Large intestine (tissue), 3 donors: Measurements from ENCODE around the gene PTBP1. TPM values are rescaled to one million over a fixed set of nuclear protein-coding genes. Genes with fewer than 3 reads are reported as not detected.
"Not testable (repeated sequence)": the region's sequence is repeated elsewhere in the genome, so short reads cannot be mapped to it uniquely, and the experiment has no call there.

Experiments used
- DNase-seq, 2 donors: peaks; one replicate each; pipeline versions ENCODE4 v3.0.0 to v3.0.0-alpha.2; 2013
- H3K27ac ChIP-seq: one replicate; pipeline ENCODE4 v1.5.1; 2013; ENCODE audit warnings: low read length
- H3K27me3 ChIP-seq: 2 replicates; pipeline ENCODE4 v1.6.1; 2013; ENCODE audit warnings: low read length; ENCODE audit not compliant: control insufficient read depth, insufficient read depth
- H3K36me3 ChIP-seq: 2 replicates; pipeline ENCODE4 v1.6.1; 2013; ENCODE audit warnings: low read length; ENCODE audit not compliant: control insufficient read depth, insufficient read depth
- H3K4me1 ChIP-seq: one replicate; pipeline ENCODE4 v1.6.1; 2013; ENCODE audit warnings: low read length; ENCODE audit not compliant: control insufficient read depth, insufficient read depth
- H3K4me3 ChIP-seq: one replicate; pipeline ENCODE4 v1.5.1; 2013; ENCODE audit warnings: low read length
- H3K9me3 ChIP-seq: one replicate; pipeline ENCODE4 v1.6.1; 2013; ENCODE audit warnings: mild to moderate bottlenecking, low read depth, low read length, moderate library complexity; ENCODE audit not compliant: control insufficient read depth
- WGBS: methylation state at CpG from one replicate; pipeline ENCODE4 v1.1.5; 2013; ENCODE audit warnings: low lambda C conversion rate; ENCODE audit not compliant: insufficient coverage; 5-methylcytosine and 5-hydroxymethylcytosine counted together
- polyA plus RNA-seq: library from polyadenylated mRNA; unstranded; fragments of 120-200 nt; gene quantifications from one replicate; pipeline ENCODE4 v1.2.1, GENCODE V29; 2013

Gene PTBP1
- polyA plus RNA-seq, 1 donor: 240 TPM

DNA sequence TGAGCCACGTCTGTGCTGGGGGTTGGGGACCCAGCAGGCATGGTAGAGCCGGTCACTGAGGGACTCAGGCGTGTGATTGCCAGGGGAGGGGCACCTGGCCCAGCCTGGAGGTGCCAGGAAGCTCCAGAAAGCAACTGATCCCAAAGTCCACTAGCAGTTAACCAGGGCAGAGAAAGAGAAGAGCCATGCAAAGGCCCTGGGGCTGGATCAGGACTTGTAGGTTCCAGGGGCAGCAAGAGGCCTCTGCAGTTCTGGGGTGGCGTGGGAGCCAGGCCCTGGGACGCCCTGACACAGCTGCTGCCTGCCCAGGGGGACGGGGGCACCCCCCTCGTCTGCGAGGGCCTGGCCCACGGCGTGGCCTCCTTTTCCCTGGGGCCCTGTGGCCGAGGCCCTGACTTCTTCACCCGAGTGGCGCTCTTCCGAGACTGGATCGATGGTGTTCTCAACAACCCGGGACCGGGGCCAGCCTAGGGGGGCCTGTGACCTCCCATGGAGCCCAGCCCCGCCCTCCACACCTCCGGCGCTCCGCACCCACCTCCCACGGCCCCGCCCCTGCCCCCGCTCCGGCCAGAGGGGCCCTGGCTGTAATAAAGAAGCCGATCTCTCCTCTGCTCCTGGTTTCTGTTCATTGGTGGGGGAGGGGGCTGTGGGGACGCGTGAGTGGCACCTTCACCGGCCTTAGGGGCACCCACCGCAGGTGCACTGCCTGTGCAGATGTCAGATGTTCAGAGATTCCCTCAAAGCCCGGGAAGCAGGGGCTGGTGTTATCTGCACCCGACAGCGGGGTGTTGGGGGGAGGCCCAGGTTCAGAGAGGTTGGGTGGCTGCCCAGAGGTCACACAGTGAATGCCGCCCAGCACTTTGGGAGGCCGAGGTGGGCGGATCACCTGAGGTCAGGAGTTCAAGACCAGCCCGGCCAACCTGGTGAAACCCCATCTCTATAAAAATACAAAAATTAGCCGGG lies 34.4 kb downstream of the PTBP1 start:
- Histone ChIP-seq H3K27me3 (peaks cover 38% of the 10 kb centered on the region), H3K9me3 (peaks cover 7% of the 10 kb centered on the region), H3K4me1 (no peaks in the 10 kb centered on the region), H3K27ac (no peak overlapping the region), H3K4me3 (no peak overlapping the region), H3K36me3 (no peaks in the 10 kb centered on the region)
- no peak for DNase-seq
- no CpG with 5 or more reads among the region's 38 CpGs for WGBS

DNA sequence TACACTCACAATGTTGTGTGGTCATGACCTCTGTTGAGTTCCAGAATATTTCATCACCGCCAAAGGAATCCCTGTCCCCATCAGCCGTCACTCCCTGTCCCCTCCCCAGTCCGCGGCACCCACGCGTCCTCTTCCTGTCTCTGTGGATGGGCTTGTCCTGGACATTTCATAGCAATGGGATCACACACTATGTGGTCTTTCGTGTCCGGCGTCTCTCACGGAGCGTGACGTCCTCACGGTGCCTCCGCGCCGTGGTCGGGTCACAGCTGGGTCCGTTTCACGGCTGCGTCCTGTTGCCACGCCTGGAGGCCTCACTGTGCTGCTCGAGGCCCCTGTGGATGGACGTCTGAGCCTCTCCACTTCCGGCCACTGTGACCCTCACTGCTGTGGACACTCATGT lies 37.0 kb downstream of the PTBP1 start:
- H3K36me3 ChIP-seq: no peaks in the 10 kb centered on the region
- no peak for DNase-seq
- H3K4me1 ChIP-seq: no peaks in the 10 kb centered on the region
- peaks cover 48% of the 10 kb centered on the region for H3K27me3 ChIP-seq
- no CpG with 5 or more reads among the region's 24 CpGs for WGBS
- peaks cover 7% of the 10 kb centered on the region for H3K9me3 ChIP-seq
- H3K27ac ChIP-seq: no peak overlapping the region
- H3K4me3 ChIP-seq: no peak overlapping the region

- no CpG with 5 or more reads among the region's 36 CpGs for WGBS
- Histone ChIP-seq H3K27me3 (peaks cover 45% of the 10 kb centered on the region), H3K4me3 (no peak overlapping the region), H3K36me3 (no peaks in the 10 kb centered on the region), H3K27ac (no peak overlapping the region), H3K9me3 (peaks cover 7% of the 10 kb centered on the region), H3K4me1 (no peaks in the 10 kb centered on the region)
- DNase-seq: no peak
Observed at GRCh38 chr19:835210-835810, 38.1 kb downstream of the PTBP1 start.

DNA sequence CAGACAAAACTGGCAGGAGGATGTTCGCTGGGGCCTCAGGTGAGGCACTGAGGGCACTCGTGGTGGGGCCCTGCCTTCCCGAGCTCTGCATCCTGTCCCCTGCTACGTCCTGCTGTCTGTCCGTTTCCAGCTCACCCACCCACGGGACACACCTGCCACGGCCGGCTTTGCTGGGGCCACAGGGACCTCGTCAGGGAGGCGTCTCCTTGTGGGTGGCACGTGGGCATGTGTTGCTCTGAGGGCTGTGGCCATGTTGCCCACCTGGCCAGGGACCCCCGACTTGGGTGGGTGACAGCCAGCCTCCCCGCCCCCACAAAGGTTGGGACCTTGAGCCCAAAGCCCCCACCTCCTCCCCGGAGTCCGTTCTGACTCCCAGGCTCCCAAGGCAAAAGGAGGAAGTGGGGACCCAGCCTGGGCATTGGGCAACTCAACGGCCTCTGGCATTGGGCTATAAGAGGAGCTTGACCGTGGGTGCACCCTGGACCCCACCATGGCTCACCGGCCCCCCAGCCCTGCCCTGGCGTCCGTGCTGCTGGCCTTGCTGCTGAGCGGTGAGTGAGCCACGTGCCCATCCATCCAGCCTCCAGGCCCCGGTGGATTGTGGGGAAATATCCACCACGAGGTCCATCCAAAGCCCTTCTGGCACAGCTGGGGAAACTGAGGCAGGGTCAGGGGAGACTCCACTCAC lies 43.4 kb downstream of the PTBP1 start, which contains the start of gene PRTN3:
PRTN3 (plus strand) TSS at position 481 of the 688 bp plus-strand sequence; CDS start at position 491, 10 bp downstream.
- H3K9me3 ChIP-seq: peaks cover 12% of the 10 kb centered on the region
- DNase-seq: no peak
- no peak within 1 kb of the TSS for H3K4me3 ChIP-seq
- H3K36me3 ChIP-seq: no peaks in the 10 kb centered on the region
- no peak within 1 kb of the TSS for H3K27ac ChIP-seq
- peaks cover 47% of the 10 kb centered on the region for H3K27me3 ChIP-seq
- peaks cover 5% of the 10 kb centered on the region for H3K4me1 ChIP-seq
- no CpG with 5 or more reads among the region's 24 CpGs for WGBS

GRCh38 chr19:842802-843179 lies 45.5 kb downstream of the PTBP1 start:
- not testable (repeated sequence) for H3K9me3 ChIP-seq, DNase-seq, H3K4me1 ChIP-seq, H3K36me3 ChIP-seq, H3K4me3 ChIP-seq, H3K27ac ChIP-seq
- no CpG with 5 or more reads among the region's 7 CpGs for WGBS
- peaks cover 52% of the 10 kb centered on the region for H3K27me3 ChIP-seq

GRCh38 chr19:843180-843835 lies 46.1 kb downstream of the PTBP1 start:
- no peak overlapping the region for H3K4me3 ChIP-seq
- WGBS: no CpG with 5 or more reads among the region's 46 CpGs

DNA sequence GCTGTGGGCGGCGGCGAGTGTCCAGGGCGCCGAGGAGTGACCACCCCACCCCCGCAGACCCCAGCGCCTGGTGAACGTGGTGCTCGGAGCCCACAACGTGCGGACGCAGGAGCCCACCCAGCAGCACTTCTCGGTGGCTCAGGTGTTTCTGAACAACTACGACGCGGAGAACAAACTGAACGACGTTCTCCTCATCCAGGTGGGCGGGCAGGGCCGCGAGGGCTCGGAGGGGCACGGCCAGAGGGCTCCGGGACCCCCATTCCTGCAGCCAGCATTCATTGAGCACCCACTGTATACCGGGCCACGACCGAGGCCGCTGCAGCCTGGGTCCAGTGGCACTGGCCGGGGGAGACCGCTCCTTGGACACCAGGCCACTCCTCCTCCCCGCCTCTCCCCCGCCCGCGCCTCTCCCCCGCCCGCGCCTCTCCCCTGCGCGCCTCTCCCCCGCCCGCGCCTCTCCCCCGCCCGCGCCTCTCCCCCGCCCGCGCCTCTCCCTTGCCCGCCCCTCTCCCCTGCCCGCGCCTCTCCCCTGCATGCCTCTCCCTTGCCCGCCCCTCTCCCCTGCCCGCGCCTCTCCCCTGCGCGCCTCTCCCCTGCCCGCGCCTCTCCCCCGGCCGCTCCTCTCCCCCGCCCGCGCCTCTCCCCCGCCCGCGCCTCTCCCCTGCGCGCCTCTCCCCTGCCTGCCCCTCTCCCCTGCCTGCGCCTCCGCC lies 46.7 kb downstream of the PTBP1 start:
- peaks cover 11% of the 10 kb centered on the region for H3K9me3 ChIP-seq
- no peak overlapping the region for H3K4me3 ChIP-seq
- no peak overlapping the region for H3K27ac ChIP-seq
- H3K4me1 ChIP-seq: peaks cover 5% of the 10 kb centered on the region
- H3K36me3 ChIP-seq: no peaks in the 10 kb centered on the region
- H3K27me3 ChIP-seq: peaks cover 59% of the 10 kb centered on the region
- WGBS: no CpG with 5 or more reads among the region's 70 CpGs
- DNase-seq: no peak

More at GRCh38 chr19:843180-843835, 46.1 kb downstream of the PTBP1 start:
- Histone ChIP-seq H3K36me3 (no peaks in the 10 kb centered on the region), H3K27ac (no peak overlapping the region), H3K27me3 (peaks cover 57% of the 10 kb centered on the region), H3K4me1 (peaks cover 5% of the 10 kb centered on the region), H3K9me3 (peaks cover 11% of the 10 kb centered on the region)
- peak in 1 of 2 donors; percentile 15 for DNase-seq

- Histone ChIP-seq H3K9me3 (peaks cover 11% of the 10 kb centered on the region), H3K27ac (no peak overlapping the region), H3K36me3 (no peaks in the 10 kb centered on the region), H3K4me1 (peaks cover 5% of the 10 kb centered on the region), H3K4me3 (no peak overlapping the region), H3K27me3 (peaks cover 64% of the 10 kb centered on the region)
- no CpG with 5 or more reads among the region's 11 CpGs for WGBS
- DNase-seq: no peak
Observed at GRCh38 chr19:844546-844971, 47.3 kb downstream of the PTBP1 start.

GRCh38 chr19:845707-846521 lies 48.7 kb downstream of the PTBP1 start:
- Histone ChIP-seq H3K9me3 (peaks cover 11% of the 10 kb centered on the region), H3K4me1 (peaks cover 10% of the 10 kb centered on the region), H3K27ac (no peak overlapping the region), H3K36me3 (no peaks in the 10 kb centered on the region), H3K4me3 (no peak overlapping the region), H3K27me3 (peaks cover 69% of the 10 kb centered on the region)
- no peak for DNase-seq
- WGBS: 45% methylated on average over 4 of the region's 37 CpGs
